Fibroblast of lung (primary cell): ENCODE data around the gene PDZD7. TPM values are rescaled to one million over a fixed set of nuclear protein-coding genes. Genes with fewer than 3 reads are reported as not detected.

Experiments used
- DNase-seq, 2 donors: peaks; one replicate each; pipeline versions ENCODE4 v3.0.0 to v3.0.0-alpha.2; 2010; ENCODE audit warnings: low read depth in 2 of 2
- H2AFZ ChIP-seq: 2 replicates; pipeline ENCODE4 v1.5.1; 2012; ENCODE audit warnings: low read length, control low read depth, inconsistent platforms
- H3K27ac ChIP-seq: 2 replicates; pipeline ENCODE4 v1.5.1; 2011; ENCODE audit warnings: low read length, control low read depth; ENCODE audit not compliant: insufficient read depth
- H3K27me3 ChIP-seq: 2 replicates; pipeline ENCODE4 v1.5.1; 2011; ENCODE audit warnings: mild to moderate bottlenecking, low read length; ENCODE audit not compliant: control insufficient read depth, insufficient read depth
- H3K36me3 ChIP-seq: 2 replicates; pipeline ENCODE4 v1.5.1; 2011; ENCODE audit warnings: low read length; ENCODE audit not compliant: control insufficient read depth, insufficient read depth
- H3K4me1 ChIP-seq: 2 replicates; pipeline ENCODE4 v1.5.1; 2011; ENCODE audit warnings: low read length; ENCODE audit not compliant: control insufficient read depth, insufficient read depth; ENCODE audit errors: extremely low read depth
- H3K4me2 ChIP-seq: 2 replicates; pipeline ENCODE4 v1.5.1; 2011; ENCODE audit warnings: low read length, control low read depth; ENCODE audit not compliant: insufficient read depth; ENCODE audit errors: extremely low read depth
- H3K4me3 ChIP-seq, 4 experiments: fragments of 200-600 bp in 1 of 4; sonication (generic) in 1 of 4; replicated peaks in 1 of 4; 2 replicates each; pipeline ENCODE4 v1.5.1; 2011 to 2016; ENCODE audit warnings: low read length in 4 of 4, low read depth in 3 of 4, mild to moderate bottlenecking in 3 of 4, control low read depth in 2 of 4, inconsistent platforms in 1 of 4, mixed read lengths in 1 of 4; ENCODE audit not compliant: insufficient read depth in 1 of 4; ENCODE audit errors: control extremely low read depth in 1 of 4
- H3K79me2 ChIP-seq: 2 replicates; pipeline ENCODE4 v1.5.1; 2012; ENCODE audit warnings: mild to moderate bottlenecking, low read length, inconsistent platforms; ENCODE audit not compliant: control insufficient read depth, insufficient read depth
- H3K9ac ChIP-seq: 2 replicates; pipeline ENCODE4 v1.5.1; 2011; ENCODE audit warnings: mild to moderate bottlenecking, low read length, control low read depth; ENCODE audit not compliant: insufficient read depth
- H3K9me3 ChIP-seq: 2 replicates; pipeline ENCODE4 v1.5.1; 2012; ENCODE audit warnings: low read depth, low read length; ENCODE audit not compliant: control insufficient read depth, insufficient read depth
- H4K20me1 ChIP-seq: 2 replicates; pipeline ENCODE4 v1.5.1; 2011; ENCODE audit warnings: low read length; ENCODE audit not compliant: control insufficient read depth, insufficient read depth; ENCODE audit errors: extremely low read depth
- EZH2 ChIP-seq: IDR thresholded peaks from 2 replicates; pipeline ENCODE4 v1.5.1; 2012; ENCODE audit warnings: low read length, control low read depth, mild to moderate bottlenecking; ENCODE audit errors: missing control alignments
- polyA plus RNA-seq, 2 donors: library from polyadenylated mRNA; depleted of rRNA in 1 of 2; stranded (reverse) in 1 of 2; unstranded in 1 of 2; fragments of >200 nt; gene quantifications; 2 replicates each; pipeline ENCODE4 v1.2.1, GENCODE V29; 2011 to 2012; ENCODE audit warnings: missing spikeins in 1 of 2
- total RNA-seq: library from RNA; depleted of rRNA; stranded (reverse); fragments of >200 nt; gene quantifications from 2 replicates; pipeline ENCODE4 v1.2.1, GENCODE V29; 2014
- TF ChIP-seq, protein P1 (sequence below), 2 donors: IDR thresholded peaks in 1 of 2; conservative IDR thresholded peaks in 1 of 2; 1 replicate in 1 of 2; 2 replicates in 1 of 2; pipeline ENCODE4 v1.5.1; 2011 to 2012; ENCODE audit warnings: low read length in 2 of 2, control low read depth in 1 of 2, inconsistent platforms in 1 of 2, low read depth in 1 of 2, mild to moderate bottlenecking in 1 of 2

Gene PDZD7
- total and polyA plus RNA-seq, 2 donors (not counting 1 experiment from before 2014, with no cell fraction given): 0.42 to 1.3 TPM

DNA sequence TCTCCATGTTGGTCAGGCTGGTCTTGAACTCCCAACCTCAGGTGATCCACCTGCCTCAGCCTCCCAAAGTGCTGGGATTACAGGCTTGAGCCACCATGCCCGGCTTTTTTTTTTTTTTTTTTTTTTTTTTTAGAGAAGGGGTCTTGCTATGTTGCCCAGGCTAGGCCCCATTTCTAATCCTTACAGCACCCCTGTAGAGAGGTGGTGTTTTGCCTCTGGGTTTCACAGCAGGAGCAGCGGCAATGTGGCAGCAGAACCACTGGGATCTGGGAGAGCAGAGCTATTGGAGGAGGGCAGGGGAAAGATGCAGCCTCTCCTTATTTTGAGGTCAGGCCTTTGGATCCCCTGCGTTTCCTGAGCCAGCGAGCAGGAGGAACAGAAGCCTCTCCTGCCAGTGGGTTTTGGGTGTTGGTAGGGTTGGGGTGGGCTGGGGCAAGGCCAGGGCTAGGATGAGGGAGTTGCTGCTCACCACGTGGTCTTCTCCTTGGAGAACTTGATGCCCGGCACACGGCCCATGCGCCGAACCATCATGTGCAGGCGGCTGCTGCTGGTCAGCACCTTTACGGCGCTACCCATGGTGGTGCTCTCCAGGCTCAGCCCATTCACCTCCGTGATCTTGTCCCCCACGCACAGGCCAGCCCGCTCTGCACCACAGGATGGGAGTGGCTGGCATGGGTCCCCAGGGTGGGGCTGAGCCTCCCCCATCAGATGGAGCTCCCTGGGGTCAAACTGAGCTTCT is 7.8 kb downstream of the PDZD7 start:
- no peak overlapping the region for H3K9ac ChIP-seq
- peaks cover 4% of the 10 kb centered on the region for H3K4me1 ChIP-seq
- H3K36me3 ChIP-seq: no peaks in the 10 kb centered on the region
- no peaks in the 10 kb centered on the region for H3K79me2 ChIP-seq
- DNase-seq: no peak
- no peaks in the 10 kb centered on the region for H4K20me1 ChIP-seq
- H2AFZ ChIP-seq: no peak overlapping the region
- no peaks in the 10 kb centered on the region for H3K9me3 ChIP-seq
- no peak for TF ChIP-seq EZH2
- TF ChIP-seq, protein P1, sequence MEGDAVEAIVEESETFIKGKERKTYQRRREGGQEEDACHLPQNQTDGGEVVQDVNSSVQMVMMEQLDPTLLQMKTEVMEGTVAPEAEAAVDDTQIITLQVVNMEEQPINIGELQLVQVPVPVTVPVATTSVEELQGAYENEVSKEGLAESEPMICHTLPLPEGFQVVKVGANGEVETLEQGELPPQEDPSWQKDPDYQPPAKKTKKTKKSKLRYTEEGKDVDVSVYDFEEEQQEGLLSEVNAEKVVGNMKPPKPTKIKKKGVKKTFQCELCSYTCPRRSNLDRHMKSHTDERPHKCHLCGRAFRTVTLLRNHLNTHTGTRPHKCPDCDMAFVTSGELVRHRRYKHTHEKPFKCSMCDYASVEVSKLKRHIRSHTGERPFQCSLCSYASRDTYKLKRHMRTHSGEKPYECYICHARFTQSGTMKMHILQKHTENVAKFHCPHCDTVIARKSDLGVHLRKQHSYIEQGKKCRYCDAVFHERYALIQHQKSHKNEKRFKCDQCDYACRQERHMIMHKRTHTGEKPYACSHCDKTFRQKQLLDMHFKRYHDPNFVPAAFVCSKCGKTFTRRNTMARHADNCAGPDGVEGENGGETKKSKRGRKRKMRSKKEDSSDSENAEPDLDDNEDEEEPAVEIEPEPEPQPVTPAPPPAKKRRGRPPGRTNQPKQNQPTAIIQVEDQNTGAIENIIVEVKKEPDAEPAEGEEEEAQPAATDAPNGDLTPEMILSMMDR (conservative IDR thresholded peaks at IDR 0.05 in 1 of 2, IDR thresholded peaks at IDR 0.05 in 1 of 2; ENCODE audit: low read depth in 1 of 2, low read length in 2 of 2): no peak
- no peak overlapping the region for H3K27ac ChIP-seq
- H3K27me3 ChIP-seq: no peaks in the 10 kb centered on the region
- H3K4me3 ChIP-seq: no peak overlapping the region
- no peak overlapping the region for H3K4me2 ChIP-seq

GRCh38 chr10:101021692-101022251 is 9.2 kb downstream of the PDZD7 start:
- H3K9me3 ChIP-seq: no peaks in the 10 kb centered on the region
- peaks cover 6% of the 10 kb centered on the region for H3K4me1 ChIP-seq
- H4K20me1 ChIP-seq: no peaks in the 10 kb centered on the region
- no peaks in the 10 kb centered on the region for H3K27me3 ChIP-seq
- H3K79me2 ChIP-seq: no peaks in the 10 kb centered on the region
- H2AFZ ChIP-seq: no peak overlapping the region
- DNase-seq: no peak
- H3K4me2 ChIP-seq: no peak overlapping the region
- no peak overlapping the region for H3K4me3 ChIP-seq
- no peak overlapping the region for H3K27ac ChIP-seq
- H3K9ac ChIP-seq: no peak overlapping the region
- no peak for TF ChIP-seq EZH2
- TF ChIP-seq, protein P1 (conservative IDR thresholded peaks at IDR 0.05 in 1 of 2, IDR thresholded peaks at IDR 0.05 in 1 of 2; ENCODE audit: low read depth in 1 of 2, low read length in 2 of 2): no peak
- H3K36me3 ChIP-seq: no peaks in the 10 kb centered on the region

DNA sequence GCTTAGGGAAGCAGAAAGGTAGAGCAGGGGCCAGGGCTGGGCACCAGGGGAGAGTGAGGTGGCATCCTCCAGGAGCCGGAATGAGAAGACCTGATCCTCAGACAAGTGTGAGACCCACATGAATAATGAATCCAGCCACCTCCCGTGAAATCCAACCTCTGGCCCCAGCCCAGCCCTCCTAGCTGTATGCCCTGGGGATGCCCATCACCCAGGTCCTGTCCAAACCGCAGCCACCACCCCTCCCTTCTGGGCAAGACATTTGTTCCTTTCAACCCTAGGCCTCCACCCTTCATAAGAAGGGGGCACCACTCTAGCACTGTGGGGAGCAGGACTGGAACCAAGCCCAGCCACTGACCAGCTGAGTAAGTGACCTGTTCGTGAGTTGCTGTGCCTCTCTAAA is 9.7 kb downstream of the PDZD7 start:
- H3K27ac ChIP-seq: no peak overlapping the region
- no peaks in the 10 kb centered on the region for H3K36me3 ChIP-seq
- no peak overlapping the region for H3K4me2 ChIP-seq
- H3K27me3 ChIP-seq: no peaks in the 10 kb centered on the region
- no peaks in the 10 kb centered on the region for H3K79me2 ChIP-seq
- peaks cover 6% of the 10 kb centered on the region for H3K4me1 ChIP-seq
- H2AFZ ChIP-seq: no peak overlapping the region
- DNase-seq: no peak
- H3K9me3 ChIP-seq: no peaks in the 10 kb centered on the region
- no peak overlapping the region for H3K4me3 ChIP-seq
- no peaks in the 10 kb centered on the region for H4K20me1 ChIP-seq
- TF ChIP-seq, protein P1 (conservative IDR thresholded peaks at IDR 0.05 in 1 of 2, IDR thresholded peaks at IDR 0.05 in 1 of 2; ENCODE audit: low read depth in 1 of 2, low read length in 2 of 2): no peak
- TF ChIP-seq EZH2: no peak
- no peak overlapping the region for H3K9ac ChIP-seq
